ENCODE data around the gene GNPTG.

- no peak for TF ChIP-seq CTCF (IDR thresholded peaks at IDR 0.05)
- TF ChIP-seq EP300 (IDR thresholded peaks at IDR 0.05; ENCODE audit: low read depth): no peak
These were observed 3.9 kb downstream of the GNPTG start for GRCh38 chr16:1355591-1355990.

Measured in transverse colon (tissue), 3 donors.